Retina (tissue), 1 donor: ENCODE results near the gene HDGFL1.

ENCODE experiments used
- DNase-seq: peaks from one replicate; pipeline ENCODE4 v3.0.0-alpha.2; 2016

Gene HDGFL1

GRCh38 chr6:22569281-22570184 lies at the start of gene HDGFL1:
TSS of gene HDGFL1 (plus strand) at chr6:22569566. CDS start at chr6:22569576, 10 bp downstream.
- no peak for DNase-seq

DNA sequence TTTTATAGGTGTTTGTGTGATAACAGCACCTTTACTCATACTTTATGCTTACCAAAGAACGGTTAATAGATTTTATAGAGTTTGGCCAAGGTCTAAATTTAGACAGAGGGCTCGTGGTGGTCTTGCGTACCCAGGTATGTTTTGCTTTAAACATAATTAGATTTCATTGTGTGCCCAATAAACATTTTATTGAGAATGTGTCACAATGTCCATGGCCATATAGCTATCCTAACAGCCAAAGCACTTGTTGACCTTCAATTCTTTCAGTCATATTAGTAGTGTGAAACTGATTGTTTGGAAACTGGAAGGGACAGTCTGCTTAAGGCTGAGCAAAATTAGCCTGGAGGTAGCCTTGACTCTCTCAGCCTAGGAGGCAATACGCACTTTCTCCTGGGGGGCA lies 48.3 kb upstream of the HDGFL1 start:
- DNase-seq, result no peak

DNA sequence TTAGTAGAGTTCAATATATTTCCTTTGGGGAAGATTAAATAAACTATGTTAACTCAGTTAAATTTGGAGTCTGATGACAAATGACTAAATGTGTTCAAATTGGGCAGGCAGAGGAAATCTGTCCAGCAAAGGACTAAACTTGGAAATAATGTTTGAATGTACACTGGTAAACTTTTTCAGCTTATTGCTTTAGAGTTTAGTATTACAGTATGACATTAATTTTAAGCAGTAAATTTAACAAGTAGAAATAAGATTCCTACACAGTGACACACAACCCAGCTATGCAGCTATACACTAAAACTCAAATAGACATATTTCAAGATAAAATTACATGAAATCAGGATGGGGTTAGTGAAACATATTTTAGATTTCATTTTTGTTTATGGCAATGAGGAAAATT lies 42.6 kb upstream of the HDGFL1 start:
- no peak for DNase-seq

GRCh38 chr6:22529866-22530265 lies 39.5 kb upstream of the HDGFL1 start:
- DNase-seq, result no peak

DNA sequence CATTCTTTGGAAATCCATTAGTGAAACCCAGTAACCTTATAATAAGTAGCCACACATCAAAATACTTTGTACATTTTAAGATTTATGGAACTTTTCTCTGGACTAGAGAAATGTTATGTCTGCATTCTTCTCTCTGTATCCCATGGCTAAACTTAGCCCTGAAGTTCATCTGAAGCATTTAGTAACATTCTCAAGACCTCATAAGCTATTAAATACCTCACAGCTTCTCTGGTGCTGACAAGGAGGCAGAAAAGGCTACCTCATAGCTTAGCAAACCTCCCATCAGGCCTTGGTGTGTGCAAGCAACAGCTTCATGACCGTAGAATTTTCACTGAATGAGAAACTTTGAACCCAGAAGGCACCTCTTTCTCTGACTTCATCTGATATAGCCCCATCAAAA lies 38.9 kb upstream of the HDGFL1 start:
- no peak for DNase-seq

DNA sequence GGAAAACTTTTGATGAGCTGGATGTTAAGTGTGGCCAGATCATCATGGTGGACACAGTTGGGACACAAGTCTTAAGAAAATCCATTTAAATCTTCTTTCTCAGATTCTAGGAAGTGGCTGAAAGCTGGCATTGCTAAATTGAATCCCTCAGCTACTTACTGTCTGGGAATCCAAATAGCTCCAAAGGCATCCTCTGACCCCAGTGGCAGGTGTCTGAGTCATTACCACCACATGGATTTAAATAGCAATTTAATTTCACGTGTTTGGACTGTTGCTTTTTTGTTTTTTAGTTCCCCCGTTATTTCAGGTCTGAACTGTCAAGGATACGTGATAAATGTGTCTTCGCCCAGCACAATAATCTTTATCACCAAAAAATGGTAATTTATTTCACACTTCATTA lies 33.2 kb upstream of the HDGFL1 start:
- DNase-seq, result no peak

GRCh38 chr6:22544476-22544875 lies 24.9 kb upstream of the HDGFL1 start:
- DNase-seq, result no peak

- no peak for DNase-seq
Measured at GRCh38 chr6:22545051-22545450, 24.3 kb upstream of the HDGFL1 start.

GRCh38 chr6:22546236-22546635 lies 23.1 kb upstream of the HDGFL1 start:
- no peak for DNase-seq

- DNase-seq, result no peak
Measured at GRCh38 chr6:22550971-22551670, 18.2 kb upstream of the HDGFL1 start.

DNA sequence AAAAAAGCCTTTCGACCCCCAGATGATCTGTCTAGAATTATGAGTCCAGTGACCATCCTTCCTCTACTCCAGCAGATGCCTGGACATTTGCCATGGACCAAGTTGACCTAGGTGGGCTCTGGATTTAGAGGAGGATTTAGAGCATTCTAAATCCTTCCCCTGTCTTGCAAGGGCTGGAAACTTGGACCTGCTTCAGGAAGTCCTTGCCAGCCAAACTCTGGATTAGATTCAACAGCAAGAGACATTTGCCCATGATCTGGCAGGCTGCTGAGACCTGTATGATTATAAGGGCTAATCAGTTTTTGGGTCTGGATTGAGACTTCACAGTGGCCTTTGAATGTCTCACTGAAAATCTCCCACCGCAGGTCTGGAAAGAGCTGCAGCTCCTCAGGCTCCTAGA lies 13.1 kb upstream of the HDGFL1 start:
- no peak for DNase-seq

DNA sequence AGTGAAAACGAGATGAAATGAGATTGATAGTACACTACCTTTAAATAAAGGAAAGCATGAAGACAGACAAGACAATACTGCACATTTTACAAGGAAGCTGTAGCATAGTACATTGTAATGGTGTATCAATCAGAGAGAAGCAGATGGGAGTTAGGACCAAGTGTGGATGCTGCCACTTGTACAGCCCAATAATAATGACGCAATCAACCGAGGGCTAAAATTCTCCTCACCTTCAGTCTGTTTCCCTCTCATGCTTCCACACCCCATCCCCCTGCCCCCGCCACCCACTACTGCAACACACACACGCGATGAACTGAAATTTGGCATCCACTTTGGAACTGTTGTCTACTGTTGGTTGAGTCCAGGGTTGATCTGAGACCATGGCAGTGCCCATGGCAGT lies 12.4 kb upstream of the HDGFL1 start:
- no peak for DNase-seq

GRCh38 chr6:22558288-22558882 lies 11.0 kb upstream of the HDGFL1 start:
- DNase-seq, result no peak

GRCh38 chr6:22568854-22569253 lies 512 bp upstream of the HDGFL1 start:
- no peak for DNase-seq

DNA sequence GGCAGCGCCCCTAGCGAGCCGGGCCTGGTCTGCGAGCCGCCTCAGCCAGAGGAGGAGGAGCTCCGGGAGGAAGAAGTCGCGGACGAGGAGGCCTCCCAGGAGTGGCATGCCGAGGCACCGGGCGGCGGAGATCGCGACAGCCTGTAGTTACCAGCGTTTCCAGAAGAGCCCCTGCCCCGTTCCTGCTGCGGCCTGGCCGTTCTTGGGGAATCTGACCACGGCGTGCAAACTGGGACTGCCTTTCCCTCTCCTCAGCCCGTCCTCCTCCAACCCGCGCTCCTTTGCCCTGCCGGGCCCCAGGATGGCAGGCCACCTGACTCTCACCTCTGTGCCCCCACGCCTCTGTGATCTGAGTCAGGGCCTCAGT lies 802 bp downstream of the HDGFL1 start:
- no peak for DNase-seq

- DNase-seq, result no peak
Measured at GRCh38 chr6:22575190-22575589, 5.8 kb downstream of the HDGFL1 start.

GRCh38 chr6:22579439-22579838 lies 10.1 kb downstream of the HDGFL1 start:
- no peak for DNase-seq

DNA sequence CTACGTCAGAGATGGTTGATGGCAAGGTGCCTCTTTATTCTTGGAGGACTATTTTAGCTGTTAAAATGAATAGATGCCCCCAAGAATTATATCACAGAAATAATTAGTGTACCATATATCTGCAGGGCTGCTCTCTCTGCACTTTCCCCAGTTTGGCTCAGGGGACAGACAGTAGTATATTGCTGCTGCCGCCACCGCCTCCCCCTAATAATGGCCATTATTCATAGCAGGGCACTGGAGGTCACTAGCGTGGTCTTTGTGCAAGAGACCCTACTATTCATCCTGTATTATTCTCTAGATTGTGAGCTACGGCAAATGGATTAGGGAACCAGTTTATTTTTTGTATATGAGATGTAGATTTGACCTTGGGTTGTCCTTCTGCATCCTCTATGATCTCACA lies 11.0 kb downstream of the HDGFL1 start:
- DNase-seq, result no peak

GRCh38 chr6:22582417-22583205 lies 13.2 kb downstream of the HDGFL1 start:
- DNase-seq, result no peak

- DNase-seq, result no peak
Measured at GRCh38 chr6:22583230-22583629, 13.9 kb downstream of the HDGFL1 start.

DNA sequence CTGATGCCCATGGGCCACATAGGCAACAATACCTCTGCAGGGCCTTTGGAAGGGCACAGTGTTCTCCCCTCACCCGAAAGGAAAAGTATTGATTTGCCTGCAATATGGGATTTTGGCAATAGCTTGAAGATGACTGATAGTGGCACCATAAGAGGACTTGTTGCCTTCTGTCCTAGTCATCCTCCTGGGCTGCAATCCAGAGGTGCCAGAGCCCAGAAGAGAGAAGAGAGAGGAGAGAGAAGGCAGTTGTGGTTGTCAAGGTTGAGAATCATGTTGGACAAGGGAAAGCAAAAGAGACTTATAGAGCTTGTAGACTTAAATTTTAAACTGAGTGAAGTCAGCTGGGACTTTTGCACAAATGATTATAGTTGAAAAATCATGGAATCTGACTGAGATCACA lies 14.6 kb downstream of the HDGFL1 start:
- no peak for DNase-seq

- no peak for DNase-seq
Measured at GRCh38 chr6:22589118-22589517, 19.8 kb downstream of the HDGFL1 start.

GRCh38 chr6:22590423-22590822 lies 21.1 kb downstream of the HDGFL1 start:
- no peak for DNase-seq
